HG03520 (cell line): ENCODE measurements around the gene STAC3.
A peak's percentile ranks its signal among the peaks of the same experiment; 100 is the strongest.

Experiments used
- ATAC-seq: cut with Tn5 transposase; IDR thresholded peaks from one replicate; pipeline ENCODE4 v1.9.1; 2021; ENCODE audit warnings: mild to moderate bottlenecking, moderate library complexity; ENCODE audit not compliant: unreplicated experiment

The STAC3 gene

GRCh38 chr12:57255916-57256315 lies 4.9 kb upstream of the STAC3 start:
- no peak for ATAC-seq

- no peak for ATAC-seq
Measured at GRCh38 chr12:57254506-57255280, 3.7 kb upstream of the STAC3 start.

- ATAC-seq: no peak
Measured at GRCh38 chr12:57250541-57250940, 446 bp downstream of the STAC3 start.

- ATAC-seq: no peak
Measured at GRCh38 chr12:57248934-57249742, 1.8 kb downstream of the STAC3 start.

GRCh38 chr12:57247041-57247440 lies 3.9 kb downstream of the STAC3 start:
- ATAC-seq: no peak

GRCh38 chr12:57244312-57244696 lies 6.7 kb downstream of the STAC3 start:
- no peak for ATAC-seq

GRCh38 chr12:57243521-57244311 lies 7.3 kb downstream of the STAC3 start:
- no peak for ATAC-seq

GRCh38 chr12:57242691-57243454 lies 8.1 kb downstream of the STAC3 start:
- ATAC-seq: peak; percentile 45

- no peak for ATAC-seq
Measured at GRCh38 chr12:57242329-57242690, 8.7 kb downstream of the STAC3 start.

- no peak for ATAC-seq
Measured at GRCh38 chr12:57241402-57242310, 9.3 kb downstream of the STAC3 start.

- no peak for ATAC-seq
Measured at GRCh38 chr12:57240926-57241401, 10.0 kb downstream of the STAC3 start.

- ATAC-seq: no peak
Measured at GRCh38 chr12:57240066-57240921, 10.7 kb downstream of the STAC3 start.

- no peak for ATAC-seq
Measured at GRCh38 chr12:57239587-57240065, 11.4 kb downstream of the STAC3 start.

- peak; percentile 50 for ATAC-seq
Measured at GRCh38 chr12:57238854-57239554, 12.0 kb downstream of the STAC3 start.

GRCh38 chr12:57237932-57238853 lies 12.8 kb downstream of the STAC3 start:
- no peak for ATAC-seq

- no peak for ATAC-seq
Measured at GRCh38 chr12:57237596-57237931, 13.4 kb downstream of the STAC3 start.
